ENCODE results near the gene NKX6-2. TPM values are rescaled to one million over a fixed set of nuclear protein-coding genes. Genes with fewer than 3 reads are reported as not detected.

NKX6-2 gene
- total RNA-seq, 1 experiment from 2014 or later = not detected

DNA sequence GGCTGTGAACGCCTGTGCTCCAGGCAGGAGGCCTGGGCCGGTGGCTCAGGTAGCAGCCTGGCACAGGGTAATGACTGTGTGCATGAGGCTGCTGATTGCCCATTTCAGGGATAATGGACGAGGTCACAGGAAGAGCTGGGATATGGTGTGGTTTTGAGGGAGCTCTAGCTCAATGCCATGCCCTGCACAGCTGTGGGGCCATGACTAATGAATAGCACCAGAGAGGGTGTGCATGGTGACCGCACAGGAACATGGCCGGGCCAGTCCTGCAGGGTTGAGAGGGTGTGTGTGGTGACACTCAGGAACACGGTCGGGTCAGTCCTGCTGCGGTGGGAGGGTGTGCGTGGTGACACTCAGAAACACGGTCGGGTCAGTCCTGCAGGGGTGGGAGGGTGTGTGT, 21.8 kb downstream of the NKX6-2 start:
- DNase-seq = no peak
- no peaks in the 10 kb centered on the region for H3K9me2 ChIP-seq (replicated peaks; ENCODE audit: insufficient read depth, low read length)
- H2AFZ ChIP-seq (ENCODE audit: low read length) = no peak overlapping the region
- no peaks in the 10 kb centered on the region for H3K79me2 ChIP-seq (ENCODE audit: low read length)
- no peaks in the 10 kb centered on the region for H3K4me1 ChIP-seq (ENCODE audit: low read length)
- H3K4me3 ChIP-seq (ENCODE audit: low read length) = no peak overlapping the region
- no peaks in the 10 kb centered on the region for H4K20me1 ChIP-seq (ENCODE audit: insufficient read depth, low read depth, low read length)
- no peaks in the 10 kb centered on the region; the same call in 1 of the 2 replicates for H3K9me3 ChIP-seq (ENCODE audit: low read length)
- no peak overlapping the region for H3K27ac ChIP-seq (ENCODE audit: low read length)
- no peak overlapping the region for H3K4me2 ChIP-seq (ENCODE audit: low read depth, low read length, poor library complexity, severe bottlenecking)
- no peak overlapping the region for H3K9ac ChIP-seq (ENCODE audit: low read length)
- no peaks in the 10 kb centered on the region for H3K36me3 ChIP-seq (ENCODE audit: insufficient read depth, low read length)
- H3K27me3 ChIP-seq (ENCODE audit: low read length) = no peaks in the 10 kb centered on the region

DNA sequence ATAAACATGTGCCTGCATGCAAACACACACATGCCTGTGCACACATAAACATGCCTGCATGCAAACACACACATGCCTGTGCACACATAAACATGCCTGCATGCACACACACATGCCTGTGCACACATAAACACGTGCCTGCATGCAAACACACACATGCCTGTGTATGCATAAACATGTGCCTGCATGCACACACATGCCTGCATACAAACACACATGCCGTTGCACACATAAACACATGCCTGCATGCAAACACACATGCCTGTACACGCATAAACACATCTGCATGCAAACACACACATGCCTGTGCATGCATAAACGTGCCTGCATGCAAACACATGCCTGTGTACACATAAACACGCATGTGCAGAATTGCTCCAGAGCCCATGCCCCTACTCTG, 22.4 kb downstream of the NKX6-2 start:
- Histone ChIP-seq H3K4me3 (ENCODE audit: low read length) (no peak overlapping the region), H4K20me1 (ENCODE audit: insufficient read depth, low read depth, low read length) (no peaks in the 10 kb centered on the region), H2AFZ (ENCODE audit: low read length) (no peak overlapping the region)

GRCh38 chr10:132762267-132762666, 23.7 kb downstream of the NKX6-2 start:
- H3K4me3 ChIP-seq (ENCODE audit: low read length) = no peak overlapping the region
- no peaks in the 10 kb centered on the region for H3K9me2 ChIP-seq (replicated peaks; ENCODE audit: insufficient read depth, low read length)
- H4K20me1 ChIP-seq (ENCODE audit: insufficient read depth, low read depth, low read length) = no peaks in the 10 kb centered on the region
- H3K4me1 ChIP-seq (ENCODE audit: low read length) = no peaks in the 10 kb centered on the region
- no peak for DNase-seq
- H3K9ac ChIP-seq (ENCODE audit: low read length) = no peak overlapping the region
- no peaks in the 10 kb centered on the region for H3K9me3 ChIP-seq (ENCODE audit: low read length)
- no peaks in the 10 kb centered on the region for H3K36me3 ChIP-seq (ENCODE audit: insufficient read depth, low read length)
- no peak overlapping the region for H3K4me2 ChIP-seq (ENCODE audit: low read depth, low read length, poor library complexity, severe bottlenecking)
- no peak overlapping the region for H3K27ac ChIP-seq (ENCODE audit: low read length)
- no peaks in the 10 kb centered on the region for H3K79me2 ChIP-seq (ENCODE audit: low read length)
- H2AFZ ChIP-seq (ENCODE audit: low read length) = no peak overlapping the region
- no peaks in the 10 kb centered on the region for H3K27me3 ChIP-seq (ENCODE audit: low read length)

More for the DNA sequence above, 22.4 kb downstream of the NKX6-2 start:
- H3K9me3 ChIP-seq (ENCODE audit: low read length) = no peaks in the 10 kb centered on the region; the same call in 1 of the 2 replicates
- no peaks in the 10 kb centered on the region for H3K79me2 ChIP-seq (ENCODE audit: low read length)
- H3K27ac ChIP-seq (ENCODE audit: low read length) = no peak overlapping the region
- DNase-seq = no peak
- no peaks in the 10 kb centered on the region for H3K9me2 ChIP-seq (replicated peaks; ENCODE audit: insufficient read depth, low read length)
- H3K27me3 ChIP-seq (ENCODE audit: low read length) = no peaks in the 10 kb centered on the region
- H3K4me2 ChIP-seq (ENCODE audit: low read depth, low read length, poor library complexity, severe bottlenecking) = no peak overlapping the region
- H3K4me1 ChIP-seq (ENCODE audit: low read length) = no peaks in the 10 kb centered on the region
- no peaks in the 10 kb centered on the region for H3K36me3 ChIP-seq (ENCODE audit: insufficient read depth, low read length)
- H3K9ac ChIP-seq (ENCODE audit: low read length) = no peak overlapping the region

DNA sequence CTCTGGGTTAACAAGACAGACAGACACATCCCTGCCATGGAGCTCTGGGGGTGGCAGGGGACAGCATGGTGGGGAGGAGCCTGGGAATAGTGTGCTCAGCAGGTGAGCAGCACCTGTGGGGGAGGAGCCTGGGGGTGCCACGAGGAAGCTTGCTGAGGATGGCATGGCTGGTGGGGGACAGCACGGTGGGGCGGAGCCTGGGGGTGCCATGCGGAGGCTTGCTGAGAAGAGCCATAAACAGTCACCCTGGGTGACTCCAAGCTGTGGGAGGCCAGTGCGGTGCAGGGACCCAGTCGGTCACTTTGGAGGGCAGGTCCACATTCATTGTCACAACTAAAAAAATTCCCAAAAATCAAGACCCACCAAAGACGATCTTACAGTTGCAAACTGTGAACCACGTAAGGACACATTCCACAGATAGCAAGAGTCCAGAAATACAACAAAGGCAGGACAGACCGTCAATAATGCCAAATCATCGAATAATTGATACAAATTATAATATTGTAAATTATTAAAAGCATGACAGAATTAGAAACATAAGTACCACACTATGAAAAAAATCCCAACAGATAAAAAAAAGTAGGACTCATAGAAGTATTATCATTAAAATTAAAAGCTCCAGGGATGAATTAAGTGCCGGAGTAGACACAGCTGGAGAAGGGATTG, 24.4 kb downstream of the NKX6-2 start:
- no peak overlapping the region for H3K9ac ChIP-seq (ENCODE audit: low read length)
- H3K4me3 ChIP-seq (ENCODE audit: low read length) = no peak overlapping the region
- H3K4me1 ChIP-seq (ENCODE audit: low read length) = no peaks in the 10 kb centered on the region
- no peak overlapping the region for H3K27ac ChIP-seq (ENCODE audit: low read length)
- no peak for DNase-seq
- H4K20me1 ChIP-seq (ENCODE audit: insufficient read depth, low read depth, low read length) = no peaks in the 10 kb centered on the region
- no peaks in the 10 kb centered on the region for H3K9me3 ChIP-seq (ENCODE audit: low read length)
- no peaks in the 10 kb centered on the region for H3K79me2 ChIP-seq (ENCODE audit: low read length)
- H3K9me2 ChIP-seq (replicated peaks; ENCODE audit: insufficient read depth, low read length) = no peaks in the 10 kb centered on the region
- H3K27me3 ChIP-seq (ENCODE audit: low read length) = no peaks in the 10 kb centered on the region
- H3K36me3 ChIP-seq (ENCODE audit: insufficient read depth, low read length) = no peaks in the 10 kb centered on the region
- no peak overlapping the region for H3K4me2 ChIP-seq (ENCODE audit: low read depth, low read length, poor library complexity, severe bottlenecking)
- no peak overlapping the region for H2AFZ ChIP-seq (ENCODE audit: low read length)

- Histone ChIP-seq H3K9me2 (replicated peaks; ENCODE audit: insufficient read depth, low read length) (no peaks in the 10 kb centered on the region), H3K9me3 (ENCODE audit: low read length) (peaks cover 4% of the 10 kb centered on the region; the same call in 1 of the 2 replicates), H3K4me2 (ENCODE audit: low read depth, low read length, poor library complexity, severe bottlenecking) (no peak overlapping the region), H3K4me1 (ENCODE audit: low read length) (no peaks in the 10 kb centered on the region), H3K79me2 (ENCODE audit: low read length) (no peaks in the 10 kb centered on the region), H3K27me3 (ENCODE audit: low read length) (no peaks in the 10 kb centered on the region), H4K20me1 (ENCODE audit: insufficient read depth, low read depth, low read length) (no peaks in the 10 kb centered on the region), H2AFZ (ENCODE audit: low read length) (no peak overlapping the region), H3K36me3 (ENCODE audit: insufficient read depth, low read length) (no peaks in the 10 kb centered on the region), H3K9ac (ENCODE audit: low read length) (no peak overlapping the region), H3K4me3 (ENCODE audit: low read length) (no peak overlapping the region), H3K27ac (ENCODE audit: low read length) (no peak overlapping the region)
- no peak for DNase-seq
Observed at GRCh38 chr10:132758865-132759264, 27.1 kb downstream of the NKX6-2 start.

- no peaks in the 10 kb centered on the region for H3K4me1 ChIP-seq (ENCODE audit: low read length)
- peaks cover 4% of the 10 kb centered on the region; the same call in 1 of the 2 replicates for H3K9me3 ChIP-seq (ENCODE audit: low read length)
- no peaks in the 10 kb centered on the region for H3K79me2 ChIP-seq (ENCODE audit: low read length)
- H3K36me3 ChIP-seq (ENCODE audit: insufficient read depth, low read length) = no peaks in the 10 kb centered on the region
- H3K27me3 ChIP-seq (ENCODE audit: low read length) = no peaks in the 10 kb centered on the region
- H2AFZ ChIP-seq (ENCODE audit: low read length) = no peak overlapping the region
- no peaks in the 10 kb centered on the region for H4K20me1 ChIP-seq (ENCODE audit: insufficient read depth, low read depth, low read length)
- no peak overlapping the region for H3K4me2 ChIP-seq (ENCODE audit: low read depth, low read length, poor library complexity, severe bottlenecking)
- no peaks in the 10 kb centered on the region for H3K9me2 ChIP-seq (replicated peaks; ENCODE audit: insufficient read depth, low read length)
- H3K4me3 ChIP-seq (ENCODE audit: low read length) = no peak overlapping the region
- H3K27ac ChIP-seq (ENCODE audit: low read length) = no peak overlapping the region
- H3K9ac ChIP-seq (ENCODE audit: low read length) = no peak overlapping the region
- no peak for DNase-seq
Observed at GRCh38 chr10:132757171-132757570, 28.8 kb downstream of the NKX6-2 start.

- H3K4me1 ChIP-seq (ENCODE audit: low read length) = no peaks in the 10 kb centered on the region
- H3K9ac ChIP-seq (ENCODE audit: low read length) = no peak overlapping the region
- H3K36me3 ChIP-seq (ENCODE audit: insufficient read depth, low read length) = no peaks in the 10 kb centered on the region
- no peak overlapping the region for H3K4me2 ChIP-seq (ENCODE audit: low read depth, low read length, poor library complexity, severe bottlenecking)
- no peaks in the 10 kb centered on the region for H3K27me3 ChIP-seq (ENCODE audit: low read length)
- no peak overlapping the region for H3K4me3 ChIP-seq (ENCODE audit: low read length)
- H4K20me1 ChIP-seq (ENCODE audit: insufficient read depth, low read depth, low read length) = no peaks in the 10 kb centered on the region
- no peak overlapping the region for H2AFZ ChIP-seq (ENCODE audit: low read length)
- H3K27ac ChIP-seq (ENCODE audit: low read length) = no peak overlapping the region
- no peaks in the 10 kb centered on the region for H3K9me2 ChIP-seq (replicated peaks; ENCODE audit: insufficient read depth, low read length)
- H3K79me2 ChIP-seq (ENCODE audit: low read length) = no peaks in the 10 kb centered on the region
- peaks cover 4% of the 10 kb centered on the region; the same call in 1 of the 2 replicates for H3K9me3 ChIP-seq (ENCODE audit: low read length)
- no peak for DNase-seq
Observed at GRCh38 chr10:132756591-132756990, 29.4 kb downstream of the NKX6-2 start.

GRCh38 chr10:132755166-132755711, 30.7 kb downstream of the NKX6-2 start:
- Histone ChIP-seq H3K9me3 (ENCODE audit: low read length) (peaks cover 4% of the 10 kb centered on the region; the same call in 1 of the 2 replicates), H3K4me3 (ENCODE audit: low read length) (no peak overlapping the region), H3K9me2 (replicated peaks; ENCODE audit: insufficient read depth, low read length) (no peaks in the 10 kb centered on the region), H4K20me1 (ENCODE audit: insufficient read depth, low read depth, low read length) (no peaks in the 10 kb centered on the region), H3K79me2 (ENCODE audit: low read length) (no peaks in the 10 kb centered on the region), H3K27ac (ENCODE audit: low read length) (no peak overlapping the region), H3K4me2 (ENCODE audit: low read depth, low read length, poor library complexity, severe bottlenecking) (no peak overlapping the region), H2AFZ (ENCODE audit: low read length) (no peak overlapping the region), H3K9ac (ENCODE audit: low read length) (no peak overlapping the region), H3K27me3 (ENCODE audit: low read length) (no peaks in the 10 kb centered on the region), H3K4me1 (ENCODE audit: low read length) (no peaks in the 10 kb centered on the region), H3K36me3 (ENCODE audit: insufficient read depth, low read length) (no peaks in the 10 kb centered on the region; the same call in 1 of the 2 replicates)
- no peak for DNase-seq

All from Karpas-422 (cell line).